Measurements from ENCODE around the gene FADS6.

Gene FADS6

GRCh38 chr17:74827800-74828199, 65.6 kb downstream of the FADS6 start:
- Histone ChIP-seq H2AK5ac (ENCODE audit: low read depth, low read length) (no peak overlapping the region), H2BK15ac (ENCODE audit: low read length) (no peak overlapping the region), H2BK120ac (ENCODE audit: low read depth, low read length) (peak overlapping the region; percentile 72), H3K23ac (ENCODE audit: low read depth, low read length, poor library complexity) (no peak overlapping the region), H3K36me3 (replicated peaks in 1 of 2; ENCODE audit: control insufficient read depth in 2 of 2, insufficient read depth in 2 of 2, low read length in 2 of 2) (peaks cover 5 to 11% of the 10 kb centered on the region in 2 donors), H3K18ac (ENCODE audit: low read length) (no peak overlapping the region), H3K9ac (ENCODE audit: low read depth, low read length, poor library complexity) (no peak overlapping the region), H4K8ac (ENCODE audit: low read depth, low read length) (no peak overlapping the region), H4K91ac (ENCODE audit: low read depth, low read length, poor library complexity) (no peak overlapping the region), H2AFZ (ENCODE audit: low read length) (no peak overlapping the region), H2BK12ac (ENCODE audit: low read length) (no peak overlapping the region), H3K4me2 (ENCODE audit: insufficient read depth, low read length, poor library complexity, severe bottlenecking) (no peak overlapping the region), H3K4me3 (ENCODE audit: low read length in 2 of 2) (no peak overlapping the region), H3K79me1 (ENCODE audit: low read depth, low read length) (peaks cover 4% of the 10 kb centered on the region), H3K27ac (replicated peaks; ENCODE audit: low read length) (no peak overlapping the region), H2BK5ac (ENCODE audit: low read length) (no peak overlapping the region), H3K9me3 (replicated peaks in 1 of 2; ENCODE audit: control insufficient read depth in 2 of 2, insufficient read depth in 1 of 2, low read depth in 1 of 2, low read length in 2 of 2) (no peaks in the 10 kb centered on the region), H3K27me3 (ENCODE audit: control insufficient read depth in 3 of 3, insufficient read depth in 3 of 3, low read depth in 1 of 3, low read length in 3 of 3) (no peaks in the 10 kb centered on the region), H3K4ac (ENCODE audit: low read length) (no peak overlapping the region), H3K4me1 (ENCODE audit: control insufficient read depth in 2 of 2, insufficient read depth in 1 of 2, low read depth in 1 of 2, low read length in 2 of 2) (no peaks in the 10 kb centered on the region), H3K14ac (ENCODE audit: low read length) (peak overlapping the region; percentile 38)
- WGBS, 2 donors (ENCODE audit: extremely low coverage in 2 of 2, insufficient read length in 2 of 2, insufficient replicate concordance in 1 of 2): no CpG with 5 or more reads among the region's 11 CpGs
- DNase-seq (ENCODE audit: low spot score): no peak

All from neuronal stem cell (in vitro differentiated cells).